Nephron progenitor cell (in vitro differentiated cells): Measurements from ENCODE around the gene REV1.

Source experiments
- DNase-seq: peaks from one replicate; pipeline ENCODE4 v3.0.0; 2021
- H3K27ac Mint-ChIP-seq: 2 replicates; pipeline ENCODE4 v1.8.0; 2021; ENCODE audit warnings: mild to moderate bottlenecking, moderate library complexity, mixed read lengths
- H3K27me3 Mint-ChIP-seq: 2 replicates; pipeline ENCODE4 v1.8.0; 2021; ENCODE audit warnings: mild to moderate bottlenecking, low read depth, mixed read lengths; ENCODE audit not compliant: poor library complexity
- H3K36me3 Mint-ChIP-seq: 2 replicates; pipeline ENCODE4 v1.8.0; 2021; ENCODE audit warnings: low read depth, mixed read lengths
- H3K4me1 Mint-ChIP-seq: 2 replicates; pipeline ENCODE4 v1.8.0; 2021; ENCODE audit warnings: mixed read lengths
- H3K4me3 Mint-ChIP-seq: 2 replicates; pipeline ENCODE4 v1.8.0; 2021; ENCODE audit warnings: mild to moderate bottlenecking, moderate library complexity, mixed read lengths
- H3K9me3 Mint-ChIP-seq: 2 replicates; pipeline ENCODE4 v1.8.0; 2021; ENCODE audit warnings: mild to moderate bottlenecking, moderate library complexity, mixed read lengths
- TF ChIP-seq, protein P1 (sequence below): fragments of 200-600 bp; sonication (generic); IDR thresholded peaks from 2 replicates; pipeline ENCODE4 v1.5.0; 2021; ENCODE audit warnings: antibody characterized with exemption

The REV1 gene

GRCh38 chr2:99489761-99490622 lies at the start of gene REV1:
Gene REV1, minus strand, starts transcription at chr2:99490017. Its CDS starts 25,042 bp downstream, at chr2:99464975.
- H3K4me3 Mint-ChIP-seq, result peak within 1 kb of the TSS; percentile 95
- H3K36me3 Mint-ChIP-seq, result no peaks in the 10 kb centered on the region
- peak within 1 kb of the TSS; percentile 99 for H3K27ac Mint-ChIP-seq
- H3K4me1 Mint-ChIP-seq, result peaks cover 44% of the 10 kb centered on the region
- no peaks in the 10 kb centered on the region for H3K9me3 Mint-ChIP-seq
- peaks cover 12% of the 10 kb centered on the region for H3K27me3 Mint-ChIP-seq
- TF ChIP-seq, protein P1, sequence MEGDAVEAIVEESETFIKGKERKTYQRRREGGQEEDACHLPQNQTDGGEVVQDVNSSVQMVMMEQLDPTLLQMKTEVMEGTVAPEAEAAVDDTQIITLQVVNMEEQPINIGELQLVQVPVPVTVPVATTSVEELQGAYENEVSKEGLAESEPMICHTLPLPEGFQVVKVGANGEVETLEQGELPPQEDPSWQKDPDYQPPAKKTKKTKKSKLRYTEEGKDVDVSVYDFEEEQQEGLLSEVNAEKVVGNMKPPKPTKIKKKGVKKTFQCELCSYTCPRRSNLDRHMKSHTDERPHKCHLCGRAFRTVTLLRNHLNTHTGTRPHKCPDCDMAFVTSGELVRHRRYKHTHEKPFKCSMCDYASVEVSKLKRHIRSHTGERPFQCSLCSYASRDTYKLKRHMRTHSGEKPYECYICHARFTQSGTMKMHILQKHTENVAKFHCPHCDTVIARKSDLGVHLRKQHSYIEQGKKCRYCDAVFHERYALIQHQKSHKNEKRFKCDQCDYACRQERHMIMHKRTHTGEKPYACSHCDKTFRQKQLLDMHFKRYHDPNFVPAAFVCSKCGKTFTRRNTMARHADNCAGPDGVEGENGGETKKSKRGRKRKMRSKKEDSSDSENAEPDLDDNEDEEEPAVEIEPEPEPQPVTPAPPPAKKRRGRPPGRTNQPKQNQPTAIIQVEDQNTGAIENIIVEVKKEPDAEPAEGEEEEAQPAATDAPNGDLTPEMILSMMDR, result peak; percentile 60
- peak; percentile 95 for DNase-seq

- TF ChIP-seq, protein P1, result no peak
- Mint-ChIP-seq H3K27me3 (peaks cover 14% of the 10 kb centered on the region), H3K9me3 (peaks cover 35% of the 10 kb centered on the region), H3K36me3 (peaks cover 28% of the 10 kb centered on the region), H3K27ac (no peak overlapping the region), H3K4me3 (no peak overlapping the region), H3K4me1 (no peaks in the 10 kb centered on the region)
- DNase-seq, result no peak
Observed at GRCh38 chr2:99537910-99538485, 48.2 kb upstream of the REV1 start.

DNA sequence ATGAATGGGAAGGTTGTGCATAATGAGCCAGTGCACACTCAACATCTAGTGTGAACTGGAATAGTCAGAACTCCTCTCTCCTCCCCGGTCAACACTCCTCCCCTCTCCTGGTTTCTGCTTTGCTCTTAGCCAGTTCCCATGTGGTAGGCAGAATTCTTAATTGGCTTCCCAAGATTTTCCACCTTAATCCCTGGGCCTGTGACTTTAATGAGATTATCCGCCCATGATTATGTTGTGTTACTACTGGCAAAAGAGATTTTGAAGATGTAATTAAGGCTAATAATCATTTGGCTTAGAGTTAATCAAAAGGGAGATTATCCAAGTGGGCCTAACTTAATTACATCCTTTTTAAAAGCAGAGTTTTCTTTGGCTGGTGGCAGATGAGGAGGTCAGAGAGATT lies 34.2 kb upstream of the REV1 start:
- Mint-ChIP-seq H3K27me3 (peaks cover 14% of the 10 kb centered on the region), H3K27ac (no peak overlapping the region), H3K36me3 (no peaks in the 10 kb centered on the region), H3K4me3 (no peak overlapping the region), H3K4me1 (peaks cover 13% of the 10 kb centered on the region), H3K9me3 (peaks cover 6% of the 10 kb centered on the region)
- TF ChIP-seq, protein P1, result no peak
- no peak for DNase-seq

- Mint-ChIP-seq H3K27ac (no peak overlapping the region), H3K27me3 (peaks cover 15% of the 10 kb centered on the region), H3K36me3 (no peaks in the 10 kb centered on the region), H3K4me3 (no peak overlapping the region), H3K9me3 (peaks cover 6% of the 10 kb centered on the region), H3K4me1 (peaks cover 13% of the 10 kb centered on the region)
- TF ChIP-seq, protein P1, result no peak
- DNase-seq, result no peak
Observed at GRCh38 chr2:99522157-99522556, 32.3 kb upstream of the REV1 start.

GRCh38 chr2:99520813-99521212 lies 31.0 kb upstream of the REV1 start:
- H3K4me3 Mint-ChIP-seq, result no peak overlapping the region
- TF ChIP-seq, protein P1, result no peak

More at GRCh38 chr2:99520813-99521212, 31.0 kb upstream of the REV1 start:
- H3K27ac Mint-ChIP-seq, result no peak overlapping the region
- peaks cover 9% of the 10 kb centered on the region for H3K4me1 Mint-ChIP-seq
- peaks cover 6% of the 10 kb centered on the region for H3K9me3 Mint-ChIP-seq
- H3K27me3 Mint-ChIP-seq, result peaks cover 7% of the 10 kb centered on the region
- no peaks in the 10 kb centered on the region for H3K36me3 Mint-ChIP-seq
- DNase-seq, result no peak
